Fibroblast of mammary gland (primary cell): ENCODE results near the gene HIVEP2.

Experiments
- DNase-seq: peaks from one replicate; pipeline ENCODE4 v3.0.0-alpha.2; 2010; ENCODE audit warnings: low read depth
- H3K4me3 ChIP-seq: 2 replicates; pipeline ENCODE4 v1.5.1; 2011; ENCODE audit warnings: low read depth, mild to moderate bottlenecking, low read length, moderate library complexity; ENCODE audit not compliant: control insufficient read depth
- TF ChIP-seq, protein P1 (sequence below): conservative IDR thresholded peaks from 2 replicates; pipeline ENCODE4 v1.5.1; 2011; ENCODE audit warnings: low read depth, low read length, inconsistent platforms; ENCODE audit not compliant: control insufficient read depth, insufficient read depth

HIVEP2 gene

DNA sequence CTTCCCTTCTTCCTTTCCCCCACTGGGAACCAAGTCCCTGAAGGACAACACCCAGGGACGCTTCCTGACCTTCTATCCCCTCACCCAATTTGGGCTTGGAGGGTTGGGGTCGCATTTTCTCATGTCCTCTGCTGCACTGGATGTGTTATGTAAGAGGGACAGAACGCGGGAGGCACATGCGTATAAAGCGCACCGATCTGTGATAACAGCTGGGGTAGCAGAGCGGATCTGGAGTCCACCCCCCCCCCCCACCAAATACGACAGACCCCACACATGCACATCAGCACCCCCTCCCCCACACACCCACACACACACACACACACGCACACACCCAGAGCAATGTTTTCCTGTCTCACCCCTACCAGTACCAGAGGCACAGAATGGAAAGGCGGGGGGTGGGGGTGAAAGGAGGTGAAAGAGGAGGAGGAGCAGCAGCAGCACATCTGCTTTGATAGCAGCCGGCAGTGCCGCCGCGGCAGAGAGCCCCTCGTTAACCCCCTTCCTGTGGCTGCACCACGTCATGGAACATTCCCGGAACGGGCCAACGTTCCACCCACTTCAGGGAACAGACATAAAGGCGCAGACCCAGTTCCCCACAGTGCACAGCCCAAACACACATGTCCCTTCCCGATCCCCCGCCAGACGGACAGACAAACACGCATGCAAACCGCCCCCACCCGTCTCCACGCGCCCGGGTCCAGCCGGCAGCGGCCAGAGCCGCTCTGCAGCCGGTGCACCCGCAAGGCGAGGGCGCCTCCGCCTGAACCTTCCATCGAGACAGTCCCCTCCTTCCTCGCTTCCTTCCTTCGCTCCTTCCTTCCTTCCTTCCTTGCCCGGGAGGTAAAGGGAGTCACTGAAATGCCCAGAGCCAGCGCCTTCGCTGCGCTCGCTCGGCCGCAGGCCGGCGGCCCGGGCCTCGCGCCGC is 590 bp downstream of the HIVEP2 start:
- TF ChIP-seq, protein P1, sequence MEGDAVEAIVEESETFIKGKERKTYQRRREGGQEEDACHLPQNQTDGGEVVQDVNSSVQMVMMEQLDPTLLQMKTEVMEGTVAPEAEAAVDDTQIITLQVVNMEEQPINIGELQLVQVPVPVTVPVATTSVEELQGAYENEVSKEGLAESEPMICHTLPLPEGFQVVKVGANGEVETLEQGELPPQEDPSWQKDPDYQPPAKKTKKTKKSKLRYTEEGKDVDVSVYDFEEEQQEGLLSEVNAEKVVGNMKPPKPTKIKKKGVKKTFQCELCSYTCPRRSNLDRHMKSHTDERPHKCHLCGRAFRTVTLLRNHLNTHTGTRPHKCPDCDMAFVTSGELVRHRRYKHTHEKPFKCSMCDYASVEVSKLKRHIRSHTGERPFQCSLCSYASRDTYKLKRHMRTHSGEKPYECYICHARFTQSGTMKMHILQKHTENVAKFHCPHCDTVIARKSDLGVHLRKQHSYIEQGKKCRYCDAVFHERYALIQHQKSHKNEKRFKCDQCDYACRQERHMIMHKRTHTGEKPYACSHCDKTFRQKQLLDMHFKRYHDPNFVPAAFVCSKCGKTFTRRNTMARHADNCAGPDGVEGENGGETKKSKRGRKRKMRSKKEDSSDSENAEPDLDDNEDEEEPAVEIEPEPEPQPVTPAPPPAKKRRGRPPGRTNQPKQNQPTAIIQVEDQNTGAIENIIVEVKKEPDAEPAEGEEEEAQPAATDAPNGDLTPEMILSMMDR: no peak
- peak overlapping the region; percentile 93 for H3K4me3 ChIP-seq
- peak; percentile 91 for DNase-seq

DNA sequence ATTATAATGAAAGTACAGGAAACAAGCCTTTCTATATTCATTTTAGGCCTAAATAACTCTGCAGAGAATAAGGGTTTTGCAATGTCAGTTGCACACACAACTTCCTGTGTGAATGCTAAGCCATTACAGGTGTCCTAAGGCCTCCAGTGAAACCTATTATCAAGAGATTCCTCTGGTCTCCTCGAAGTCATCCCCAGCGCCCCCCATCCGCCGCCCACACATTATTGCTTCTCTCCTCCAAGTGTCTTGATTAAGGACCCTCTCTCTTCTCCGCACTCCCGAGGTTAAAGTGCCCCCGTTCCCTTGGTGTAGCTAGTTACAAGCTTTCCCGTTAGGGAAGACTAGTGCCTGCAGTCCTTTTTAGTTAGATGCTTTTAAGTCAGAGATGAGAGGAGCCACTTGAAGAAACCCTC is 1.3 kb downstream of the HIVEP2 start:
- DNase-seq: peak; percentile 50
- TF ChIP-seq, protein P1: no peak
- H3K4me3 ChIP-seq: peak overlapping the region; percentile 93

DNA sequence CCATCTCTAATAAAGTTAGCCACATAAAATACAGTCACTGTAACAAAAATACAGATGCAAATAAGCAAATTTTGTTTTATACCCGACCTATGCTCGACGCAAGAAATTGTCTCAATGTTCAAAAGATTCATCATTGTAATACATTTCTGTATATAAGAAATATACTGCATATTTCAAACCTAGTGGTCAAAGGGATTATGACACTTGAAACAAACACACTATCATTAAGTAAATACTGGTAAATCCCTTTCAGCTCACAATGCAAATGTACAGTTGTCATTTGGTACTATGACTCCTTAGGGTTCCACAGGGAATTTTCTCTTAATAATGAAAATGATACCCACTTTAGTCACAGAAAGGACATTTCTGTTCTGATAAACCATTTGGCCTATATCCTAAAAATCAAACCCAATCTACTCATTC is 2.2 kb downstream of the HIVEP2 start:
- peak; percentile 60 for DNase-seq
- TF ChIP-seq, protein P1: peak; percentile 39
- no peak overlapping the region for H3K4me3 ChIP-seq

DNA sequence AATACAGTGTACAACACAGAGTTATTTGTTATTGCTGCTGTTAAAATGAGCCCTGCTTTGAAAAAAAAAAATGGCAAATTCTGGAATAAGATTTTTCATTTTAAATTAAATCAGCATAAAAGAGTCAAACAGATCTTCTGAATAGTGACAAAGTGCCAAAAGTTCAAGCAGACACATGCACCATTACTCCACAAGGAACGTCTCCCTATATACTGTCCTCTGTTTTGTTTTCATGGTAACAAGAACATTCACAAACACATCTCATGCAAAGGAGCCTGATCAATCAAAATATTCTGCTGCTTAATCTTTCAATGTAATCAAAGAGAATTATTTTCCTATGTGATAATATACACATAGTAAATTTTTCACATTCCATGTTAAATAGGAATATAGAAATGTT is 2.7 kb downstream of the HIVEP2 start:
- no peak for DNase-seq
- TF ChIP-seq, protein P1: no peak
- H3K4me3 ChIP-seq: no peak overlapping the region

DNA sequence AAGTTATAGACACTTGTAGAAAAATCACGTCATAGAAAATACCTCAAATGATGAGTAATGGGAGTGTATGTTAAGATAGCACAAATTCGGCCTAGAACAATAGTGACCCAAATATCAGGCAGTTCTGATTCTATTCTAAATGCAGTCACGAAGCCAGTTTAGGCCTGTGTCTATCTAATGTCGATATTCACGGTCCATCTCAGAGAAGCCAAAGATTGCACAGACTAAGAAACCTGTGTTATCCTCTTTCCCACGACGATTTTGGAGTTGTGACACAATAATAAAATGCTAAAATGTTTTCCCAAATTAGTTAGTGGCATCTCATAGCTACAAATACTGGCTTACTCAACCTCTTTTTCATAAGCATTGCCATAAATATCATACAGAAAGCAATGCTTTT is 4.0 kb downstream of the HIVEP2 start:
- H3K4me3 ChIP-seq: no peak overlapping the region
- TF ChIP-seq, protein P1: no peak
- DNase-seq: no peak

DNA sequence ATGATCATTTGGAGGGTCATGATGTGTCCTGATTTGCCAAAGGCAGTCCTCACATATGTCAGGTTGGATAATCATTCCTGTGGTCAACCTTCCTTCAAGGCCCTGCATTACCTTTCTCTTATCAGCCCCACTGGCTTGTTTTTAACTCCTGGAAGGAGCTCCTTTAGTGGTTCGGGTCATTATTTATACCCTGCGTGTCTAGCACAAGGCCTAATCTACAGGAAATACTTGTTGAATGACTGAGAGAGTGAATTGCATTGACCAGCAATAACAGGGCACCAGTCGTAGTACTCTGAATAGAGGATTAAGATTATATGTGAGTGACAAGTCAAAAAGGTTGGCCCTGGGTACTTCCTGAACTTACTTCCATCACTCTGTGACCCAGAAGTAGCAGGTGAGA is 4.5 kb downstream of the HIVEP2 start:
- DNase-seq: no peak
- no peak overlapping the region for H3K4me3 ChIP-seq
- TF ChIP-seq, protein P1: no peak
